ENCODE data around the gene MBOAT2.

- TF ChIP-seq CTCF (IDR thresholded peaks at IDR 0.05) = no peak
- no peak for TF ChIP-seq POLR2A (IDR thresholded peaks at IDR 0.05)
- TF ChIP-seq POLR2AphosphoS5 (IDR thresholded peaks at IDR 0.05) = no peak
Measured at GRCh38 chr2:8892111-8892510, 111.4 kb downstream of the MBOAT2 start.
